Measurements from ENCODE around the gene ST6GAL2. TPM values are rescaled to one million over a fixed set of nuclear protein-coding genes. Genes with fewer than 3 reads are reported as not detected.

The ST6GAL2 gene, protein sequence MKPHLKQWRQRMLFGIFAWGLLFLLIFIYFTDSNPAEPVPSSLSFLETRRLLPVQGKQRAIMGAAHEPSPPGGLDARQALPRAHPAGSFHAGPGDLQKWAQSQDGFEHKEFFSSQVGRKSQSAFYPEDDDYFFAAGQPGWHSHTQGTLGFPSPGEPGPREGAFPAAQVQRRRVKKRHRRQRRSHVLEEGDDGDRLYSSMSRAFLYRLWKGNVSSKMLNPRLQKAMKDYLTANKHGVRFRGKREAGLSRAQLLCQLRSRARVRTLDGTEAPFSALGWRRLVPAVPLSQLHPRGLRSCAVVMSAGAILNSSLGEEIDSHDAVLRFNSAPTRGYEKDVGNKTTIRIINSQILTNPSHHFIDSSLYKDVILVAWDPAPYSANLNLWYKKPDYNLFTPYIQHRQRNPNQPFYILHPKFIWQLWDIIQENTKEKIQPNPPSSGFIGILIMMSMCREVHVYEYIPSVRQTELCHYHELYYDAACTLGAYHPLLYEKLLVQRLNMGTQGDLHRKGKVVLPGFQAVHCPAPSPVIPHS
- total RNA-seq: 0.09 TPM in 1 of 2 replicates, not detected in the other

GRCh38 chr2:106885971-106886915 lies at the start of gene ST6GAL2:
Gene ST6GAL2 (minus strand): TSS chr2:106886167. CDS start chr2:106843977, 42,190 bp downstream.

